Measurements from ENCODE around the gene CARD18.

DNA sequence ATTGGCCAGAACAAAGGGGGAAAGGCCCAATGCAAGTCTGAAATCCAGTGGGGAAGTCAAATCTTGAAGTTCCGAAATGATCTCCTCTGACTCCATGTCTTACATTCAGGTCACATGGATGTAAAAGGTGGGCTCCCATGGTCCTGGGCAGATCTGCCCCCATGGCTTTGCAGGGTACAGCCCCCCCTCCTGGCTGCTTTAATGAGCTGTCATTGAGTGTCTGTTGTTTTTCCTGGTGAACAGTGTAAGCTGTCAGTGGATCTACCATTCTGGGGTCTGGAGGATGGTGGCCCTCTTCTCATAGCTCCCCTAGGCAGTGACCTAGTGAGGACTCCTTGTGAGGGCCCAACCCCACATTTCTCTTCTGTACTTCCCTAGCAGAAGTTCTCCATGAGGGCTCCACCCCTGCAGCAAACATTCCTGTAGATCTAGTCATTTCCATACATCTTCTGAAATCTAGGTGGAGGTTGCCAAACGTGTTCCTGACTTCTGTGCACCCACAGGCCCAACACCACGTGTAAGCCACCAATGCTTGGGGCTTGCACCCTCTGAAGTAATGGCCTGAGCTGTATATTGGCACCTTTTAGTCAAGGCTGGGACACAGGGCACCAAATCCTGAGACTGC lies 9.3 kb downstream of the CARD18 start:
- TF ChIP-seq, protein P1, sequence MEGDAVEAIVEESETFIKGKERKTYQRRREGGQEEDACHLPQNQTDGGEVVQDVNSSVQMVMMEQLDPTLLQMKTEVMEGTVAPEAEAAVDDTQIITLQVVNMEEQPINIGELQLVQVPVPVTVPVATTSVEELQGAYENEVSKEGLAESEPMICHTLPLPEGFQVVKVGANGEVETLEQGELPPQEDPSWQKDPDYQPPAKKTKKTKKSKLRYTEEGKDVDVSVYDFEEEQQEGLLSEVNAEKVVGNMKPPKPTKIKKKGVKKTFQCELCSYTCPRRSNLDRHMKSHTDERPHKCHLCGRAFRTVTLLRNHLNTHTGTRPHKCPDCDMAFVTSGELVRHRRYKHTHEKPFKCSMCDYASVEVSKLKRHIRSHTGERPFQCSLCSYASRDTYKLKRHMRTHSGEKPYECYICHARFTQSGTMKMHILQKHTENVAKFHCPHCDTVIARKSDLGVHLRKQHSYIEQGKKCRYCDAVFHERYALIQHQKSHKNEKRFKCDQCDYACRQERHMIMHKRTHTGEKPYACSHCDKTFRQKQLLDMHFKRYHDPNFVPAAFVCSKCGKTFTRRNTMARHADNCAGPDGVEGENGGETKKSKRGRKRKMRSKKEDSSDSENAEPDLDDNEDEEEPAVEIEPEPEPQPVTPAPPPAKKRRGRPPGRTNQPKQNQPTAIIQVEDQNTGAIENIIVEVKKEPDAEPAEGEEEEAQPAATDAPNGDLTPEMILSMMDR (IDR thresholded peaks at IDR 0.05) = peak; percentile 5
- TF ChIP-seq EZH2 (IDR thresholded peaks at IDR 0.05) = no peak
